H1 (cell line): ENCODE data around the gene LBP. TPM values are rescaled to one million over a fixed set of nuclear protein-coding genes. Genes with fewer than 3 reads are reported as not detected.

Experiments
- ASH2L ChIP-seq: fragments of 200-600, 300-600 bp; sonication (generic); IDR thresholded peaks from one replicate; pipeline ENCODE4 v1.7.1; 2017; ENCODE audit warnings: low read length
- HDAC6 ChIP-seq: IDR thresholded peaks from one replicate; pipeline ENCODE4 v1.7.1; 2012; ENCODE audit warnings: low read depth, mild to moderate bottlenecking, inconsistent platforms, low read length, moderate library complexity
- RFX5 ChIP-seq: IDR thresholded peaks from 2 replicates; pipeline ENCODE4 v1.6.1; 2011; ENCODE audit warnings: low read depth, low read length, improper control_type of control experiment, borderline replicate concordance
- polyA plus RNA-seq, 7 experiments: library from polyadenylated mRNA; depleted of rRNA in 3 of 7; stranded (reverse) in 5 of 7; unstranded in 2 of 7; fragments of >200 nt in 5 of 7; fragments of 200-250 nt in 2 of 7; gene quantifications; 1 replicate in 5 of 7; 2 replicates in 1 of 7; 4 replicates in 1 of 7; pipeline versions ENCODE4 v1.2.1 to v1.2.3, GENCODE V29; 2011 to 2013; ENCODE audit warnings: missing spikeins in 2 of 7, mixed read lengths in 2 of 7
- total RNA-seq: library from RNA; stranded (reverse); fragmentation: NEBNext Ultra II Directional; extraction: Animal tissue kit (Norgen Biotek cat#: 25700); gene quantifications from 2 replicates; pipeline ENCODE4 v1.2.1, GENCODE V29; 2021

The LBP gene
- total and polyA plus RNA-seq, 2 of the 8 experiments (the other 6 are each of a cell fraction or from before 2014, with no cell fraction given), result 0.60 to 0.63 TPM

DNA sequence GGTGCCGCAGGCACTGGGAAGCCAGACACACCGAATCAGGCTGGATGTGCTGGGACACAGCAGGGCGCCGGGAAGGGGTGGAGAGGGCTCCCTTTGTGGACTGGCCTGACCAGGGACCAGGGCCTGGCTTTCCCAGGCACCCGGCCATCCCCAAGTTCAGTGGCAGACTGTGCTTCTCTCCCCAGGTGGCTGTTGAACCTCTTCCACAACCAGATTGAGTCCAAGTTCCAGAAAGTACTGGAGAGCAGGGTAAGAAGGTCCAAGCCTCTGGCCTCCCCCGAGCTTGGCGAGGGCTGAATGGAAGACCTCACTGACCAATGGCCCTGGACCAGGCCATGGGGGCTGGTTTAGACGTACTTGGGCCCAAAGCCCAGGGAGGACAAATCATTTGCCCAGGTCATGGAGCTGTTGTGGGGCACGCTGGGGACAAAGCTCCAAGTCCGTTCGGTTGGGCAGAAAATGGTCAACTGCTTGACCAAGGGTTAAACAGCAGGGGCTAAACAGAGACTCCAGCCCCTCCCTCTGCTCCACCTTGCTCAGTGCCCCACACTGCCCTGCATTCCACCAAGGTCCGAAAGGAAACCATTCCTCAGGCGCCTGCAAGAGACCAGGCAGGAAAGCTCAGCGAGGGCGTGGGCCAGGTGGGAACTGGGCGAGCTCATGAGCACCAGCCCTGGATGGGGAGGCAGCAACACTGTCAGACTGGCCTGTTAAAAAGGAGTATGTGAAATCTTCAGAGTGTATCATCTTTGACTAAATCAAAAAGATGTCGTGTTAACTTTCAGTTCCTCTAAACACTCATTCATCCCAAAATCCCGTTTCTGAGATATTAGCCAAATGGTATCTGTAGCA lies 9.1 kb downstream of the LBP start (continued):
- TF ChIP-seq ASH2L (no peak), HDAC6 (no peak), RFX5 (no peak)
